Measurements from ENCODE around the gene MCCC2. TPM values are rescaled to one million over a fixed set of nuclear protein-coding genes. Genes with fewer than 3 reads are reported as not detected.
"Not testable (repeated sequence)": the region's sequence is repeated elsewhere in the genome, so short reads cannot be mapped to it uniquely, and the experiment has no call there.

Gene MCCC2
- polyA plus RNA-seq, 4 donors: 58.5 to 77.8 (median 72.8) TPM

- no peak for DNase-seq (ENCODE audit: low read depth in 4 of 4, low spot score in 3 of 4)
Observed at GRCh38 chr5:71596169-71596568, 9.0 kb downstream of the MCCC2 start.

DNA sequence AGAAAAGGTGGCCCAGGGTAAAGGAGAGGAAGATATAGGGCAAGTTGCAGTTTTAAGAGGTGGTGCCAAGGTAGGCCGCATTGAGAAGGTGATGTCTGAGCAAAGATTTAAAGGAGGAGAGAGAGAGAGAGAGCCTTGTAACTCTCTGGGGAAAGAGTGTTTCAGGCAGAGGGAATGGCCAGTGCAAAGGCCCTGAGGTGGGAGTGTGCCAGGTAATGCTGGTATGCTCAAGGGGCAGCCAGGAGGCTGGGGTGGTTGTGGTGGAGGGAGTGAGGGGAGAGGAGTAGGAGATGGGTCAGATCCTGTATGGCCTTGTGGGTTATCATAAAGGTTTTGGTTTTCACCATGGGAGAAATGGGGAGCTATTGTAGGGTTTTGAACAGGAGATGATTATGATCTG is 9.9 kb downstream of the MCCC2 start:
- no peak for DNase-seq (ENCODE audit: low read depth in 4 of 4, low spot score in 3 of 4)

DNA sequence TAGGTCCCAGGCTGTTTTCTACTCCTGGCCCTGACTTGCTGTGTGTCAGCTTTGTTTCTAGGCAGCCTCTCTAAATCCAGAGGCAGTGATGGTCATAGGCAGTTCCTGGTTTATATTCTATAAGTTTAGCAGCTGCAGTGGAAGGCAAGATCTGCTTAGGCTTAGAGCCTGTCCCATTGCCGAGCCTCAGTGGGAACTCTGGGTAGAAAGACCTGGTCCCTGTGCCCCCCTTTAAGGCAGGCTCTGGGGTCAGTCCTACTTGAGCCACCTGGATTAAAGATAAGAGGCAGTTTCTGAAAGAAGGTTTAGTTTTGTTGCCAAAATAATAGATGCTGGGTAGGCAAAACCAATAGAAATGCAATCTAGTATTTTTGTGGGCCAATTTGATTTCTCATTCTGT is 13.6 kb downstream of the MCCC2 start:
- DNase-seq (ENCODE audit: low read depth in 4 of 4, low spot score in 3 of 4): no peak

DNA sequence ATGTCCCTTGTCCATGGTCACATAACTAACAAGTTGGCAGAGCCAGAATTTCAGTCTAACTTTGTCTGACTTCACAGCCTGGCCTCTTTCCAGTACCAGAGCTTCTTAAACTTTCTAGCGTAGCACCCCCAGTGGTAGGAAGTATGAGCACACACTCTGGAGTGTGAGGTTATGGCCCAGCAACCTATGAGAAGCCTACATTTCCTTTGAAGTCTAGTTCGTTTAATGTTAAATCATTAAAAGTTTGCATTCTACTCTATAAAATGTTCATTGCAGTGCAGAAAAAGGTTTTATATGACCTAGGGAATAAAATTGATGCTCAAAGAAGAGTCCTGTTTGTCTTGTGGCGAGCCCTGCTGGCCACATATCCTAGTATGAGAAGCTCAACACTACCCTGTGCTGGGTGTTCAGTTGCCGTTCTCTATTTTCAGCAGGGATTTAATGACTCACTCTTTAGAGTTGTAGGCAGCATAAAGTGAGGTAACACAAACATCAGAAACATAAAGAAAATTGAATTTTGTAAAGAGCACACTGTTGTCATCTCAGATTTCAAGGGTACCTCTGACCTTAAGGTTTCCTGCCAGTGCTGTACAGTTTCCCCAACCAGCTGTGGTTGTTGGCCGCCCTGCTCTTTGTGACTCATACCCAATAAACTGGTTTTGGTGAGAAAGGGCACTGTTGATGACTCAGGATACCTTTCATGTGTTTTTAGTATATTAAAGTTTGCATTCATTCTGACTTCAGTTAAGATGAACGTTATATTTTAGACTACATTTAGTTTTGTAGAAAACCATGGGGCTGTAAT is 14.3 kb downstream of the MCCC2 start:
- DNase-seq (ENCODE audit: low read depth in 4 of 4, low spot score in 3 of 4): peak in 2 of 4 donors; percentile 8 to 12

- not testable (repeated sequence) for DNase-seq (ENCODE audit: low read depth in 4 of 4, low spot score in 3 of 4)
Observed at GRCh38 chr5:71609916-71610315, 22.8 kb downstream of the MCCC2 start.

GRCh38 chr5:71615809-71616208 is 28.7 kb downstream of the MCCC2 start:
- DNase-seq (ENCODE audit: low read depth in 4 of 4, low spot score in 3 of 4): no peak

DNA sequence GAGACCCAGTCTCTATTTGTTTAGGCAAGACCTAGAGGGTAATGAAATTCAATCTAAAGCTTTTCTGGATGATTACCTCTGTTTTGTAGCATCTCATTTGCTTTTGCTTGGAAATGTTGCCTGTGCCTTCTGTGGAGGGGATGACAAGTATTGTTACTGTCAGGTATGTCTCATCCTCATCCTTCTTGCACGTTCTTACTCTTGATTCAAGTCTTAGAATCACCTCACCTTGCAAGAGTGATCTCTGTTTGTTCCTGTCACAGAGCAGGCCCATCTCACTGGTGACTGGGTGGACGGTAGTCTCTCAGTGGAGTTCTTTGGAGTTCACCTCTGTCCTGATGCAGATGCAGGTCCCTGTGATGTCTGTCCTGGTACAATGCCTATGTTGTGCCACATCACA is 33.5 kb downstream of the MCCC2 start:
- DNase-seq (ENCODE audit: low read depth in 4 of 4, low spot score in 3 of 4): no peak

- DNase-seq (ENCODE audit: low read depth in 4 of 4, low spot score in 3 of 4): no peak
Observed at GRCh38 chr5:71621268-71621667, 34.1 kb downstream of the MCCC2 start.

- DNase-seq (ENCODE audit: low read depth in 4 of 4, low spot score in 3 of 4): no peak
Observed at GRCh38 chr5:71621741-71622140, 34.6 kb downstream of the MCCC2 start.

- no peak for DNase-seq (ENCODE audit: low read depth in 4 of 4, low spot score in 3 of 4)
Observed at GRCh38 chr5:71623221-71623794, 36.2 kb downstream of the MCCC2 start.

DNA sequence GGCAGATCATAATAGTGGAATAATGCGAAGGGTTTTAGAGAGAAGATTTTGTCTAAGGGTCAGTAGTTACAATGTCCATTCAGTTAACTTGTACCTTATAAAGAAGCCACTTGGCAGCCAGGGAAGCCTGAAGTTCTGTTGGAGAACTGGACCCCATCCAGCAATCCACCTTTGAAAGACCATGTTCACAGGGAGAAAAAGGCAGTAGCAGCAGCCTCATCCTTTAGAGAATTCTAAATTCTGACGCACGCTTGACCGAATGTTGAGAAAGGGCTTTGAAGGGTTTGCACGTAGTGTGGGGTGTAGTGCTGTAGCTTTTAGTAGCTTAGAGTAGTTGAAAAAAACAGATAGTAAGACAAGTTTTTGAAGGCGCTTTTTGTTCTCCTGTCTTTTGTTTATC is 42.8 kb downstream of the MCCC2 start:
- no peak for DNase-seq (ENCODE audit: low read depth in 4 of 4, low spot score in 3 of 4)

DNA sequence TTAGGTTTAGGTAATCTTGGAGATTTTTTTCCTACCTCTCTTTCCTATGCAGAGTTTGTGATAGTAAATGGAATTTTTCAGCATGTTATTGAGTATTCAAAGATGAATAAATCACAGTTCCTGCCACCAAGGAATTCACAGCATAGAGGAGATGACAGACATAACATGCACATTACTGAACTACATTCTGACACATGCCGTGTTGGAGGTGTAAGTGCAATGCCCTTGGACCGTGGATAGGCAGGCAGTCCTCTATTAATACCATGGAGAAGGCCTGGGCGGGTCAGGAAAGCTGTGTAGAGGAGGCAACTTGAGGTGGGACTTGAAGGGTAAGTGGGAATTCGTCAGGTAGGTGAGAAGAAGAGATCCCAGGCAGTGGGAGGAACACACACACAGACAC is 43.9 kb downstream of the MCCC2 start:
- no peak for DNase-seq (ENCODE audit: low read depth in 4 of 4, low spot score in 3 of 4)

DNA sequence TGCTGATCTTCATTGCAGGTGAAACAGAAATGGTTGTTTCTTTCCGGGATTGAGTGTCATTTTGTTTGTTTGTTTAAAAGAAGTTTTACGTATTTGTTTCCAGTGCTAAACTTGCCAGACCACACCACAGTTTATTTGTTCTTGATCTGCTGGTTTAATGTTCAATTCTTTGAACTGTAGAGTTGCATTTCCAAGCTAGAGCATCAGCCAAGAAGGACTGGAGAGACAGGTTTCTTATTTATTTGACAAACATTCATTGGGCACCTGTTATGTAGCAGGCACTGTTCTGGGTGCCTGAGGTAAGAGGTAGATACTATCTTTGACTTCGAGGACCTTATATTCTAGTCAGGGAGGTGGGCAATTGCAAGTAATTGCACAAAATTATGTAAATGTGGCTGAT is 45.0 kb downstream of the MCCC2 start:
- DNase-seq (ENCODE audit: low read depth in 4 of 4, low spot score in 3 of 4): no peak

GRCh38 chr5:71633255-71634155 is 46.4 kb downstream of the MCCC2 start:
- DNase-seq (ENCODE audit: low read depth in 4 of 4, low spot score in 3 of 4): no peak

- DNase-seq (ENCODE audit: low read depth in 4 of 4, low spot score in 3 of 4): no peak
Observed at GRCh38 chr5:71637133-71637532, 50.0 kb downstream of the MCCC2 start.

DNA sequence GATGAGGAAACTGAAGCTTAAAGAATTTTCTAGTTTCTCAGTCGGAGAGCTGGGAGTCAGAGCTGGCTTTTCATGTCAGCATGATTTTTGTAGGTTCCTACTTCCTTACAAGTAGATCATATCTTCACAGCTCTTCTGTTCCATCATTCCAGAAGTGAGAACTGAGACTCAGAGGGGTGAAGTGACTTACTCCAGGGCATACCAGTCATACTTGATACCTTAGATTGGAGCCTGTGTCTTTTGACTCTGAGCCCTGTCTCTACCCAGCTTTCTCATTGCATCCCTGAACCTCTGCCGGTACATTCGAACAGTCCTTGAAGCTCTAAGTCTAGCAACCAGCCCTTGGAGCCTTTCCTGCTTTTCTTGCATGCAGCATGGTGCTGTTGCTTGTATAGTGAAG is 53.3 kb downstream of the MCCC2 start:
- no peak for DNase-seq (ENCODE audit: low read depth in 4 of 4, low spot score in 3 of 4)

- no peak for DNase-seq (ENCODE audit: low read depth in 4 of 4, low spot score in 3 of 4)
Observed at GRCh38 chr5:71645030-71645429, 57.9 kb downstream of the MCCC2 start.

- not testable (repeated sequence) for DNase-seq (ENCODE audit: low read depth in 4 of 4, low spot score in 3 of 4)
Observed at GRCh38 chr5:71650940-71651339, 63.8 kb downstream of the MCCC2 start.

DNA sequence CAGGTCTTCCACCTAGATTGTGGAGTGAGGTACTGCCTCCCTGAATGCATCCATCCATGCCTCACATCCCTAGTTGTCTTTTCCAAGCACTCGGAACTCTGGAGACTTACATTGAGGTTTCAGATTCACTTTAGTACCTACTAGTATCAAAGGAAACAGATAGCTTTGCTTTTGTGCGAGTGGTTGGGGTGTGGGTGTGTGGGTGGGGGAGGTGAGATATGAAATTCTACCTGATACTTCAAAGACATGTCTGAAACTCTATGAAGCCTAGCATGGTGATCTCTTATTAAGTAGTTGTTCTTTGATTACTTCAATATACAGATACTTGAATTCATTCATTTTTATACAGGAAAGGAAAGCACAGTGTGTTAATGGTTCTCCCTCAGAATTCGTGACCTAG is 64.4 kb downstream of the MCCC2 start:
- DNase-seq (ENCODE audit: low read depth in 4 of 4, low spot score in 3 of 4): no peak

- no peak for DNase-seq (ENCODE audit: low read depth in 4 of 4, low spot score in 3 of 4)
Observed at GRCh38 chr5:71652349-71652748, 65.2 kb downstream of the MCCC2 start.

DNA sequence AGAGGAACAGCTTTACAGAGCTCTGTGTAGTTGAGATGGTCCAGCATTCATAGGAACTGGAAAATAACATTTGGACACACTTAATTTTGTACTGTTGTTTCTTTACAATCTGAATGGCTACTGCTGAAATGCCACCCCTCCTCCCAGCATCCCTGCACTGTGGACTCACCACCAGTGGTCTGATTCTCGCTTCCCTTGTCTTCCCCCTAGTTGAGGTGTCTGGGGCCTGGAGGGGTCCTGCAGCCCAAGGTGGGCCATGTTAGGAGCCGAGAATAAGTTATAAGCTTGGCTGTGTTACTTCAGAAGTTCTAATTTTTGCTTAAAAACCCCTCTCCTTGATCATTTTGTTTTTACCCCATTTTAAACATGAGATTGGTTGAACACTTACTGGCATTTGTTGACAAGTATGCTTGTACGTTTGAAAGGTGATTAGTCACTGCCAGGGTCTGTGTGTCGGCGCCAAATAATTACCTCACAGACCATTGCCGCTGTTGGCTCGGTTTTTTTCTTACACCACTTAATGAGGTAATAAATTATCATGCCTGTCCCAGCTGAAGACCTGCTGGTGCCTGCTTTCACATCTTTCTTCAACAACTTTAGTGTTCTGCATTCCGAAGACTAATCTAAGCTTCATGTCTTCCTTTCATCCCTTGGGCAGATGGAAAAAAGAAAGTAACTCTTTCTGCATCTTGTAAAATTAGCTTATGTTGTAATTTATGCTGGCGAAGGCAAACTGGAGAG is 65.8 kb downstream of the MCCC2 start:
- peak; percentile 18 to 60 (median 39) for DNase-seq (ENCODE audit: low read depth in 4 of 4, low spot score in 3 of 4)
